Subcutaneous adipose tissue (tissue), 4 donors: ENCODE results near the gene CD93. TPM values are rescaled to one million over a fixed set of nuclear protein-coding genes. Genes with fewer than 3 reads are reported as not detected.

Experiments
- CTCF ChIP-seq: fragments of 450-650 bp; IDR thresholded peaks from one replicate; pipeline ENCODE4 v1.5.1; 2016; ENCODE audit warnings: low read depth, mild to moderate bottlenecking, control low read depth, antibody characterized with exemption, moderate library complexity
- total RNA-seq, 4 donors: library from RNA; depleted of rRNA; stranded (reverse); fragments of >200 nt; gene quantifications; one replicate each; pipeline ENCODE4 v1.1.0, GENCODE V29; 2016

The CD93 gene
- total RNA-seq, 4 donors from 2014 or later, result 47.8 to 82.9 (median 61.0) TPM

GRCh38 chr20:23063168-23063567 is 23.0 kb downstream of the CD93 start:
- no peak for TF ChIP-seq CTCF

GRCh38 chr20:23062632-23063031 is 23.5 kb downstream of the CD93 start:
- no peak for TF ChIP-seq CTCF

- TF ChIP-seq CTCF, result no peak
Observed at GRCh38 chr20:23061734-23062561, 24.2 kb downstream of the CD93 start.

GRCh38 chr20:23061262-23061661 is 24.9 kb downstream of the CD93 start:
- no peak for TF ChIP-seq CTCF

GRCh38 chr20:23060629-23061028 is 25.5 kb downstream of the CD93 start:
- no peak for TF ChIP-seq CTCF

GRCh38 chr20:23059846-23060245 is 26.3 kb downstream of the CD93 start:
- TF ChIP-seq CTCF, result no peak

GRCh38 chr20:23059001-23059400 is 27.1 kb downstream of the CD93 start:
- TF ChIP-seq CTCF, result no peak
